Activated naive CD4-positive, alpha-beta T cell treated with anti-CD3 and anti-CD28 coated beads for 36 hours (primary cell): ENCODE measurements around the gene KCNJ5. TPM values are rescaled to one million over a fixed set of nuclear protein-coding genes. Genes with fewer than 3 reads are reported as not detected.

Experiments used
- CTCF ChIA-PET: fragments of 350-600 bp; sonication (Branson Sonifier 250); formaldehyde crosslinking; loops from one replicate; lab custom pipeline; 2021; ENCODE audit warnings: antibody characterized with exemption; lab: Charles Lee
- DNase-seq: peaks from one replicate; pipeline ENCODE4 v3.0.0-alpha.2; 2020
- H3K27ac Mint-ChIP-seq: one replicate; pipeline ENCODE4 v1.8.0; 2021; ENCODE audit warnings: mild to moderate bottlenecking, mixed read lengths
- H3K27me3 Mint-ChIP-seq: one replicate; pipeline ENCODE4 v1.8.0; 2021; ENCODE audit warnings: low read depth, mixed read lengths
- H3K36me3 Mint-ChIP-seq: one replicate; pipeline ENCODE4 v1.8.0; 2021; ENCODE audit warnings: low read depth, mixed read lengths
- H3K4me1 Mint-ChIP-seq: one replicate; pipeline ENCODE4 v1.8.0; 2021; ENCODE audit warnings: low read depth, mixed read lengths
- H3K4me3 Mint-ChIP-seq: one replicate; pipeline ENCODE4 v1.8.0; 2021; ENCODE audit warnings: mild to moderate bottlenecking, moderate library complexity, mixed read lengths
- H3K9me3 Mint-ChIP-seq: one replicate; pipeline ENCODE4 v1.8.0; 2021; ENCODE audit warnings: mixed read lengths
- intact Hi-C: fragments of 100-400 bp; cut with micrococcal nuclease; formaldehyde crosslinking; loops from one replicate; pipeline ENCODE4 v1.15.1; 2023
- total RNA-seq, 2 experiments: library from RNA; stranded (reverse); gene quantifications; one replicate each; pipeline ENCODE4 v1.2.3, GENCODE V29; 2021

The KCNJ5 gene
- total RNA-seq, 2 experiments from 2014 or later = not detected

DNA sequence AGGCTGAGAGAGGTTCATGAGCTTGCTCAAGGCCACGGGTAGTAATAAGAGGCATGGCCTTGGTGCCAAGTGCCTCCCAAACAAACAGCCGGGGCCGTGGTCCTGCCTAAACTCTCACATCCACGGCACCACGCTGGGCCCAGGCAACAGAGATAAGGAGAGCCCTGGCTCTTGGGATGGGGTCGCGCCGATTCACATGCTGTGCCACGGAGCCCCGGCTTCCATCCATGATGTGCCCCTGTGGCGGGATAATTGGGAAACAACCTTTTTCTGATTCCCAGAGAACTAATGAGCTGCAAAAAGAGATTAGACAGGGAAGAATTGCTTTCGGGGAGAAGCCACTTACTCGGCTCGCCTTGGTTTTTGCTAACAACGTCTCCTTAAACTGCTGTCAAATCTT, 29.5 kb downstream of the KCNJ5 start:
- Mint-ChIP-seq H3K4me1 (peaks cover 3% of the 10 kb centered on the region), H3K4me3 (no peak overlapping the region), H3K27ac (no peak overlapping the region), H3K27me3 (peaks cover 5% of the 10 kb centered on the region), H3K36me3 (no peaks in the 10 kb centered on the region), H3K9me3 (no peaks in the 10 kb centered on the region)
- intact Hi-C loops = no loop called here
- CTCF ChIA-PET = interaction anchor here (1.0 kb wide), 1 partner anchor 14 kb away, joined by 3 read pairs; no protein-coding TSS in a partner anchor
- no peak for DNase-seq

DNA sequence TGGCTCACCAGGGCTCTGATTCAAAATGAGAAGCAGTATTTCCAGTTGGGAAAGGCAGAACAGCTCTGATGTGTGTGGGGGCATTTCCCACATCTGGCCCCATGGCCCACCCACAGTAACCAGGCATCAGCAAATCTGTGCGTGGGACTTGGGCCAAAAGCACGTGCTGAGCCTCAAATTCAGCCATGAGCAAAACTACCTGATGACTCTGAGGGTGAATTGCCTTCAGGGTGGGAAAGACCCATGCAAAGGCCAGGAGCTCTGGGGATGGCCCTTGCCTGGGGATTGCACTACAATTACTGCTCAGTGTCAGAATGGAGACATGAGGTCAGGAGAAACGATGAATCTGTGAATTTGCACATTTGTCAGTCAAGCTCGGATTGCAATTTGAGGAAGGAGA, 30.6 kb downstream of the KCNJ5 start:
- intact Hi-C loops = no loop called here
- CTCF ChIA-PET = no interaction called here
- H3K4me3 Mint-ChIP-seq = no peak overlapping the region

DNA sequence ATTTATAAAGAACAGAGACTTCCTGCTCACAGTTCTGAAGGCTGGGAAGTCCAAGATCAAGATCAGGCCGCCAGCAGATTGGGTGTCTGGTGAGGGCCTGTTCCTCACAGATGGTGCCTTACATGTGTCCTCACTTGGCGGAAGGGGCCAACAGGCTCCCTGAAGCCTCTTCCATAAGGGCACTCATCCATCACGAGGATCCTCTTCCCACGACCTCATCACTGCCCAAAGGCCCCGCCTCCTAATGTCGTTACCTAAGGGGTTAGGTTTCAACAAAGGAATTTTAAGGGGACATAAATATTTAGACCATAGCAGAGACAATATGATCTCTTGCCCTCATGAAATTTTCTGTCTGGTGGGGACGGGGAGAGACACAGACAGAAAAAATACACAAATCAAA, 32.9 kb downstream of the KCNJ5 start:
- Mint-ChIP-seq H3K27ac (no peak overlapping the region), H3K36me3 (no peaks in the 10 kb centered on the region), H3K4me3 (no peak overlapping the region), H3K4me1 (peaks cover 11% of the 10 kb centered on the region), H3K9me3 (no peaks in the 10 kb centered on the region), H3K27me3 (peaks cover 2% of the 10 kb centered on the region)
- intact Hi-C loops = no loop called here
- no peak for DNase-seq
- CTCF ChIA-PET = interaction anchor here (0.6 kb wide), 1 partner anchor 15 kb away, joined by 3 read pairs; no protein-coding TSS in a partner anchor

More for the DNA sequence above, 30.6 kb downstream of the KCNJ5 start:
- no peak for DNase-seq
- H3K36me3 Mint-ChIP-seq = no peaks in the 10 kb centered on the region
- H3K4me1 Mint-ChIP-seq = peaks cover 3% of the 10 kb centered on the region
- H3K27ac Mint-ChIP-seq = no peak overlapping the region
- peaks cover 5% of the 10 kb centered on the region for H3K27me3 Mint-ChIP-seq
- no peaks in the 10 kb centered on the region for H3K9me3 Mint-ChIP-seq

DNA sequence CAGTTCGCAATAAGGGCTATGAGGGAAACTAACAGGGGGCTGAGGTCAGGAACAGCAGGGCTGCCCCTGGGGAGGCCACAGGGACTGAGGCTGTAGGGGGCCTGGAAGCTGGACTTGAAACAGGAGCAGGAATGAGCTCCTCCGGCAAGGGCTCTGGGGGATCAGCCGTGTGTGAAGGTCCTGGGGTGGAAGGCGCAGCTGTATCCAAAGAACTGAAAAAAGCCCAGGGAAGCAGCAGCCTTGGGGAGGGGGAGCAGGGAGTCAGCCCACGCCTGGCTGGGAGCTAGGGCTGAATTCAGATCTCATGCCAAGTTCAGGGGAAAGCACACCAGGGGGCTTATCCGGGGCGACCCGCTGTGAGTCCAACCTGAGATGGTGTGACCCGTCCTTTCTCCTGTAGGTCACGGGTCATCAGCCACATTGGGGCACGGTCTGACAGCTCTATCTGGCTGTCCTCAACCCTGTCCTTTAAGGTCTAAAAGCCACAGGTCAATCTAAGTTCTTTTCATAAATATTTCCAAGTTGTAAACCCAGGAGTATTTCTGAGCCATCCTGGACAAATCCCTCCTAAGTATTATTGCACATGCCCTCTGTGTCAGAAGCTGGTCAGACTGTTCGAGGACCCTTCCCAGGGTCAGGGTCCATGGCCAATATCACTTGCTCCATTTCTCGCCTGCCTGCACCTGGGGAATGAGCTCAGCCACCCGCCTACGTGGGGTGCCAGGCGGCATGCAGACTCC, 33.5 kb downstream of the KCNJ5 start:
- no peaks in the 10 kb centered on the region for H3K36me3 Mint-ChIP-seq
- no peaks in the 10 kb centered on the region for H3K27me3 Mint-ChIP-seq
- intact Hi-C loops = no loop called here
- H3K4me1 Mint-ChIP-seq = peaks cover 11% of the 10 kb centered on the region
- CTCF ChIA-PET = interaction anchor here (0.6 to 1.2 kb wide), 2 partner anchors 15 to 24 kb away, joined by 3 read pairs; no protein-coding TSS in a partner anchor
- DNase-seq = no peak
- H3K27ac Mint-ChIP-seq = no peak overlapping the region
- H3K9me3 Mint-ChIP-seq = no peaks in the 10 kb centered on the region
- no peak overlapping the region for H3K4me3 Mint-ChIP-seq

DNA sequence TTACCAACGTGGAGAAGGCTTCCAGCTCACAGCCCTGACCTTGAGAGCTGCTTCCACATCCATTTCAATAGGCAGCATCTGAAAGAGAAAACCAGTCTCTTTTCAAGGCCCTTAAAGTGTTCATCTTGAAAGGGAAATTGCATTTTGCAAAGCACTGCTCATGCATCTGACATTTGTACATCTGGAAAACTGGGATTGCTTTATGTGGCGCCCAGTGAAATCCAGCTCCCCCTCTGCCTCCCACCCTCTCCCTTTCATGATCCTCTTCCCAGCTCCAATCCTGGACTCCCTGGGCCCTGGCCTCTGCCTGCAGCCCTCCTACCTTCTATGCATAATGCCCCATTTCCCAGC, 34.1 kb downstream of the KCNJ5 start:
- CTCF ChIA-PET = interaction anchor here (1.2 kb wide), 1 partner anchor 24 kb away, joined by 3 read pairs; no protein-coding TSS in a partner anchor
- intact Hi-C loops = no loop called here
- no peak for DNase-seq
- Mint-ChIP-seq H3K36me3 (no peaks in the 10 kb centered on the region), H3K4me3 (no peak overlapping the region), H3K27me3 (no peaks in the 10 kb centered on the region), H3K27ac (no peak overlapping the region), H3K4me1 (peaks cover 11% of the 10 kb centered on the region), H3K9me3 (no peaks in the 10 kb centered on the region)

DNA sequence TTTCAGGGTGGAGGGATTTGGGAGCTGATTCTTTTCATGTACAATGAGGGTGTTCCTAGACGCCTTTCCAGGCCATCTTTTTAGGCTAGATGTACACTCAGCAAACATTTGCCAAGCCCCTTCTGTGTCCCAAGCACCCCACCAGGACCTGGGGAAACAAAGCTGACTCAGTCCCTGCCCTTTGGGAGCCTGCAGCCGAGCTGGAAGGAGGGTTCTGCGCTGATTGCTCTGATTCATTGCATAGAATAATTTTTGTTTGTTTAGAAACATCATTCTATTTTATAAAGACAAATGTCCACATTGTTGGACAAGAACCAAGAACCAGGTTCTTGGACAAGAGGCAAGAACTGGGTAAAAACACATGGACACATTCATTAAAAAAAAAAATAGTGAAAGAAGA, 34.8 kb downstream of the KCNJ5 start:
- CTCF ChIA-PET = no interaction called here
- DNase-seq = no peak
- H3K36me3 Mint-ChIP-seq = no peaks in the 10 kb centered on the region
- no peaks in the 10 kb centered on the region for H3K27me3 Mint-ChIP-seq
- peaks cover 11% of the 10 kb centered on the region for H3K4me1 Mint-ChIP-seq
- H3K9me3 Mint-ChIP-seq = no peaks in the 10 kb centered on the region
- no peak overlapping the region for H3K27ac Mint-ChIP-seq
- intact Hi-C loops = no loop called here
- H3K4me3 Mint-ChIP-seq = no peak overlapping the region

DNA sequence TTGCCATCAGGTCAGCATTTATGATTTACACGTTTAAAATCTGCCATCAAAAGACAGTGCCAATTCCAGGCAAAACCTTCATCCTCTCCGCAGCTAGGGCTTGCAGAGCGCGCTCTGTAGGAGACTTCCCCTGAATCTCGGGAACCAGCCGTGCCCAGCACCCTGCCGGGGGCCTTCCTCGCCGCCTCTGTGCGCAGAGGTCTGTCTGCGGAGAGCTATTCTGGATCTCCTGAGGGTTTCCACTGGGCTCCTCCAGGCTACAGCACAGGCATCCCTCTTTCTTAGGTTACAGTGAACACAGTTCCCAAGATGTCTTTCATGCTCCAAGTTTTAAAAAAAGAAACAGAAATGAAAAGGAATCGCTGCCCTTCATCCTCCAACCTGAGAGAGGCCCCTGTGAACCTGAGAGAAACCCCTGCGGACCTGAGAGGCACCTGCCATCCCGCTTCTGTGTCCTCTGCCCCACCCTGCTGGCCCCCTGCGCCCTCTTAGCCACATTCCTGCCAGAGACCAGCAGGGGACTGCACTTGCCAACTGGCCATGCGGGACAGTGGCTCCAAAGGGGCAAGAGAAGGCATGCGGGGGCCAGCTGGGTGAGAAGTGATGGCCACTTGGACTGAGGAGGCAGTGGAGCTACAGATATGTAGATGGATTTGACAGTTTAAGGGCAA, 35.4 kb downstream of the KCNJ5 start:
- Mint-ChIP-seq H3K4me3 (no peak overlapping the region), H3K4me1 (peaks cover 11% of the 10 kb centered on the region), H3K27ac (no peak overlapping the region), H3K27me3 (no peaks in the 10 kb centered on the region), H3K36me3 (no peaks in the 10 kb centered on the region), H3K9me3 (no peaks in the 10 kb centered on the region)
- DNase-seq = no peak
- CTCF ChIA-PET = no interaction called here
- intact Hi-C loops = no loop called here

DNA sequence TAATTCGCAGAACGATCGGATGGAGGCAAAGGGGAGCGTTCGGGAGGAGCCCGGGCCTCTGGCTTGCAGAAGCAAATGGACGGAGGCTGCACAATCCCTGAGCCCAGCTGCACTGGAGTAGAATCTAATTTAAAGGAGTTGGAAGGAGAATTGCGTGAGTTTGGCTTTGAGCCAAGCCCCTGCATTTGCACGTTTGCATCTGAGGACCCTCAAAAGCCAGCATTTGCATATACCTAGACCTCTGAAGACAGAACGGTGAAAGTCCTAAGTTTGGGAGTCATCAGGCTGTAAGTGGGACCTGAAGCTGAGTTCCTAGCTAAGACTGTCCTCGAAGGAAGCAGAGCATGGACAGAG, 35.9 kb downstream of the KCNJ5 start:
- Mint-ChIP-seq H3K4me1 (peaks cover 11% of the 10 kb centered on the region), H3K4me3 (no peak overlapping the region), H3K9me3 (no peaks in the 10 kb centered on the region)

DNA sequence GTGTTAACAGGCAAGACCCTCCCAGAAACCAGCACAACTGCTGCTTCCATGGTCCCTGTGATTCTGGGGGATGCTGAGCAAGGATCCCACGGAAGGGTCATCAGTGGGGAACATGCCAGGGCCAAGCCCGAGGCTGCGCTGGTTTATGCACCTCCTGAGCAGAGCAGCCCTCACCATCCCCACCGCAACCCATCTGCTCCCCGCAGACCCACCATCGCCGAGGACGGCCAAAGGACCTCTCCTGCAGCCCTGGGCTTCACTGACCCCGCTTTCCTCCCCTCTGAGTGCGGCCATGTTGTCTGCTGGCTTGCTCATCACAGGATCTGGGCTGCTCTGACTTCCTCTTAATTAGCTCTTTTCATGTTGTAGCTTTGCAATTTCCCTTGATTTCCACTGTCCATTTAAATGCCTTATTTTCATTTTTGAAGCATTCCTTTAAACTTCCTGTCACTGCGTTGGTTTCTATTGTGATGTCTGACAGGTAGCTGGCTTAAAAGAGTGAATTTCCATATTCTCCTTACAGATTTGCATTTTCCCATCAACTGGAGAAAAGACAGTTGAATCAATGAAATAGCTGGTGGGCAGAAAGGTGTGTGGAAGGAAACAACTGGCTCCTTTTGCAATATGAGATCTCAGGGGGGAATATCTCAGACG, 36.7 kb downstream of the KCNJ5 start:
- Mint-ChIP-seq H3K9me3 (no peaks in the 10 kb centered on the region), H3K4me3 (no peak overlapping the region)
- no peak for DNase-seq

More for the DNA sequence above, 35.9 kb downstream of the KCNJ5 start:
- no peak overlapping the region for H3K27ac Mint-ChIP-seq
- CTCF ChIA-PET = no interaction called here
- no peak for DNase-seq
- H3K27me3 Mint-ChIP-seq = no peaks in the 10 kb centered on the region
- intact Hi-C loops = no loop called here
- no peaks in the 10 kb centered on the region for H3K36me3 Mint-ChIP-seq

DNA sequence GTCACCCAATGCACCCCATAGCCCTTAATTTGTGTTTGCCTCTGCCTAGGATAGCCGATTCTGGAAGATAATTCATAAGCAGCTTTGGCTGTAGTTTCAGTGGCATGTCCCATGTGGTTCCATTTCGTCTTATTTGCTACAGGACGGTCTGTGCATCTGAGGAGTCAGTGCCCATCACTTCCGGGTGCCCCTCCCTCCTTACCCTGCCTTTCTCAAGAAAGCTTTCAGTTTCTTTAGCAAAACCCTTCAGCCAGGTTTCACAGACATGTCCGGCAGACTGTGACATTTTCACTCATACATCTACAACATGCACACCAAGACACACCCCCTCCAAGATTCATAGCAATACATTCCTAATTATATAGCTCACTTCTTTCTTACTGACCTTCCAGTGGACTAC, 37.2 kb downstream of the KCNJ5 start:
- Mint-ChIP-seq H3K36me3 (no peaks in the 10 kb centered on the region), H3K27me3 (no peaks in the 10 kb centered on the region), H3K4me3 (no peak overlapping the region), H3K9me3 (no peaks in the 10 kb centered on the region), H3K27ac (no peak overlapping the region), H3K4me1 (peaks cover 11% of the 10 kb centered on the region)
- CTCF ChIA-PET = interaction anchor here (0.5 to 1.3 kb wide), 6 partner anchors 9 to 47 kb away, joined by 3 to 5 read pairs (median 4); no protein-coding TSS in a partner anchor
- DNase-seq = peak; percentile 18
- intact Hi-C loops = no loop called here

More for the DNA sequence above, 36.7 kb downstream of the KCNJ5 start:
- CTCF ChIA-PET = interaction anchor here (1.1 to 1.3 kb wide), 2 partner anchors 22 to 29 kb away, joined by 4 read pairs; no protein-coding TSS in a partner anchor
- no peak overlapping the region for H3K27ac Mint-ChIP-seq
- H3K36me3 Mint-ChIP-seq = no peaks in the 10 kb centered on the region
- H3K27me3 Mint-ChIP-seq = no peaks in the 10 kb centered on the region
- intact Hi-C loops = no loop called here
- peaks cover 11% of the 10 kb centered on the region for H3K4me1 Mint-ChIP-seq

DNA sequence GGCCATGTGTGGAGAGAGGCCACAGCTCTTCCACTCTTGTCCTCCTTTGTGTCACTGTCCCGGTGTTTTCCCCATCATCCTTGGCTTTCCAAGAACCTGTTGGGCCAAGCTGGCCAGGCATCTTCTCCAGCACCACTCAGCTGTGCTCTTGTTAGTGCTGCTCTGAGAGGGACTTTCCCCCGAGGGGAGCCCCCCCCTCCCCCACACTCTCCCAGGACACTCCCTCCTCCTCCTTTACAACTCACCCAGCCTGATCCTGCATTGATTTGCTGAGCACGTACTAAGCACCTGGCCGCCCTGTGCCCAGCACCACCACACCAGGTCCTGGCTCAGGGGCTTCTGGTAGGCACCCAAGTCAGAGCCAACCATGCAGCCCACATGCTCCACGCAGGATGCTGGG, 38.3 kb downstream of the KCNJ5 start:
- H3K36me3 Mint-ChIP-seq = no peaks in the 10 kb centered on the region
- CTCF ChIA-PET = interaction anchor here (0.7 to 0.8 kb wide), 2 partner anchors 19 to 27 kb away, joined by 3 to 4 read pairs; no protein-coding TSS in a partner anchor

DNA sequence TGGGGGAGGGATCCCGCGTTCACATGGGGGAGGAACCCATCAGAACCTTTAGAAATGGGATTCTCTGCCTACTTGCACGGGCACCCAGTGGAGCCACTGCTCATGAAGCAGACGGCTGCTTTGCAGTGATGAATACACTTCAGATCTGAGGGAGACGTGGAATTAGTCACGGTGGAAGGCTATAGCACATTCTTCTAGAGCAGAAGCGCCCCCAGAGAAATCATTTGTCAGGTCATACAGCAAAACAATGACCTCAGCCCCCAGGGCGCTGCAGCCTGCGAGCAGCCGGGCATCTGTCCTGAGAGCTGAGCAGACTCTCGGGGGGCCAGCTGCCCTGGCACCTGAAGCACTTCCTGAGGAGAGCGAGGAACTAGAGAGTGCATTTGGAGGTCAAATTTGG, 38.8 kb downstream of the KCNJ5 start:
- intact Hi-C loops = no loop called here

More for the DNA sequence above, 38.3 kb downstream of the KCNJ5 start:
- peak; percentile 38 for DNase-seq
- H3K27me3 Mint-ChIP-seq = no peaks in the 10 kb centered on the region
- intact Hi-C loops = no loop called here
- H3K27ac Mint-ChIP-seq = no peak overlapping the region
- H3K9me3 Mint-ChIP-seq = no peaks in the 10 kb centered on the region
- H3K4me3 Mint-ChIP-seq = no peak overlapping the region
- H3K4me1 Mint-ChIP-seq = peaks cover 11% of the 10 kb centered on the region

More for the DNA sequence above, 38.8 kb downstream of the KCNJ5 start:
- H3K4me3 Mint-ChIP-seq = no peak overlapping the region
- no peak overlapping the region for H3K27ac Mint-ChIP-seq
- CTCF ChIA-PET = interaction anchor here (0.7 kb wide), 1 partner anchor 19 kb away, joined by 4 read pairs; no protein-coding TSS in a partner anchor
- no peaks in the 10 kb centered on the region for H3K27me3 Mint-ChIP-seq
- peaks cover 11% of the 10 kb centered on the region for H3K4me1 Mint-ChIP-seq
- DNase-seq = no peak
- H3K36me3 Mint-ChIP-seq = no peaks in the 10 kb centered on the region
- no peaks in the 10 kb centered on the region for H3K9me3 Mint-ChIP-seq
